Measurements from ENCODE around the gene PCNT. TPM values are rescaled to one million over a fixed set of nuclear protein-coding genes. Genes with fewer than 3 reads are reported as not detected.

Gene PCNT
- total RNA-seq, 1 donor from 2014 or later, result 14.0 TPM

- DNase-seq (ENCODE audit: low read depth in 2 of 2), result no peak
These were observed 151.3 kb downstream of the PCNT start for GRCh38 chr21:46475296-46475695.

GRCh38 chr21:46477765-46478164 lies 153.8 kb downstream of the PCNT start:
- DNase-seq (ENCODE audit: low read depth in 2 of 2), result no peak

GRCh38 chr21:46478910-46479309 lies 155.0 kb downstream of the PCNT start:
- DNase-seq (ENCODE audit: low read depth in 2 of 2), result no peak

GRCh38 chr21:46480466-46480865 lies 156.5 kb downstream of the PCNT start:
- DNase-seq (ENCODE audit: low read depth in 2 of 2), result no peak

- DNase-seq (ENCODE audit: low read depth in 2 of 2), result no peak
These were observed 158.4 kb downstream of the PCNT start for GRCh38 chr21:46482225-46482845.

GRCh38 chr21:46482846-46483231 lies 158.9 kb downstream of the PCNT start:
- DNase-seq (ENCODE audit: low read depth in 2 of 2), result no peak

GRCh38 chr21:46483300-46484295 lies 159.6 kb downstream of the PCNT start:
- DNase-seq (ENCODE audit: low read depth in 2 of 2), result no peak

- no peak for DNase-seq (ENCODE audit: low read depth in 2 of 2)
These were observed 162.6 kb downstream of the PCNT start for GRCh38 chr21:46486481-46487126.

GRCh38 chr21:46489162-46489663 lies 165.3 kb downstream of the PCNT start:
- DNase-seq (ENCODE audit: low read depth in 2 of 2), result no peak

- DNase-seq (ENCODE audit: low read depth in 2 of 2), result no peak
These were observed 165.8 kb downstream of the PCNT start for GRCh38 chr21:46489800-46490199.

- no peak for DNase-seq (ENCODE audit: low read depth in 2 of 2)
These were observed 167.6 kb downstream of the PCNT start for GRCh38 chr21:46491553-46491952.

GRCh38 chr21:46492851-46493250 lies 168.9 kb downstream of the PCNT start:
- DNase-seq (ENCODE audit: low read depth in 2 of 2), result no peak

GRCh38 chr21:46493828-46494227 lies 169.9 kb downstream of the PCNT start:
- no peak for DNase-seq (ENCODE audit: low read depth in 2 of 2)

Other genes with a start within 250 kb of the PCNT start
- 6.5 and 46.0 TPM in 2 replicates for gene COL6A2, start 226.0 kb upstream of the PCNT start, total RNA-seq
- 0.13 TPM in 1 of 2 replicates, not detected in the other for gene FTCD, start 168.6 kb upstream of the PCNT start, total RNA-seq
- gene SPATC1L, start 139.7 kb upstream of the PCNT start, total RNA-seq, result 2.1 and 4.8 TPM in 2 replicates
- 55.0 and 61.0 TPM in 2 replicates for gene LSS, start 95.4 kb upstream of the PCNT start, total RNA-seq
- gene MCM3AP, start 38.5 kb upstream of the PCNT start, total RNA-seq, result 51.2 and 69.3 TPM in 2 replicates
- gene YBEY, start 37.8 kb upstream of the PCNT start, total RNA-seq, result 5.3 and 7.5 TPM in 2 replicates
- 2.0 and 3.3 TPM in 2 replicates for gene C21orf58, start 286 bp upstream of the PCNT start, total RNA-seq
- 19.0 and 27.8 TPM in 2 replicates for gene DIP2A, start 134.7 kb downstream of the PCNT start, total RNA-seq